Measurements from ENCODE around the gene LYPD5.

LYPD5 gene

DNA sequence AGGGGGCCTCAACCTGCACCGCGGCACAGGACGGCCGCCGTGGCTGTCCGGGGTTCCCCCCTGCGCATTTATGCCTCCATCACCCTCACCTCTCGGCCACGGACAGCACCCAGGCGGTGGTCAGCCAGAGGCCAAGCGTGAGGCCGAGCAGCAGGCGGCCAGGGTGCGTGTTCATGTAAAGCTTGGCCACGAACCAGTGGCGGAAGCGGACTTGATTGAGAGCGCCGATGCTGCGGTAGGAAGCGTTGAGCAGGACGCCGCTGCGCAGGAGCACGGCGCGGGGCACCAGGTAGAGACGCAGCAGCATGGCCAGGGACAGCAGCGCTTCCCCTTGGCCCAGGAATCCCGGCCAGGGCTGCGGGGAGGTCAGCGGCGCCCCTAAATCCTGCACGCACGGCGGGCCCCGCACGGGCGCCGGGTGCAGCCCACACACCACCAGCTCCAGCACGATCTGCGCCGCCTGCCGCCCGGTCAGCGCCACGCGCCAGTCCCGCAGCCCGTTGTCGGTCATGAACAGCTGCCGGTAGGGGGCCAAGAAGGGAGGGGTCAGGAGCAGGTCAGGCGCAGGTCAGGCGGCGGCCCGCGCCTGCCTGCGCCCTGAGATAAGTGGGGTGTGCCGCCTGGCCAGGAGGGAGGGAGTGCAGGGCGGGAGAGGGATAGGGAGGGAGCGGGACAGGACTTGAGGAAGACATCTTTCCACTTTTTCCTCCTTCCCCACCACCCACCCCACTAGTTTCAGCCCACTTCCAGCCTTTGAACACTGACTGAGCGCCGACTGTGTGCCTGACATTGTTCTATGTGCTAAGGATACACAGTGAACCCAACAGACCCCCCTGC is 27.9 kb downstream of the LYPD5 start:
- DNase-seq = peak in 1 of 2 donors; percentile 72
- peaks cover 0 to 25% (median 0%) of the 10 kb centered on the region in 3 donors for H3K36me3 ChIP-seq
- TF ChIP-seq, protein P1, sequence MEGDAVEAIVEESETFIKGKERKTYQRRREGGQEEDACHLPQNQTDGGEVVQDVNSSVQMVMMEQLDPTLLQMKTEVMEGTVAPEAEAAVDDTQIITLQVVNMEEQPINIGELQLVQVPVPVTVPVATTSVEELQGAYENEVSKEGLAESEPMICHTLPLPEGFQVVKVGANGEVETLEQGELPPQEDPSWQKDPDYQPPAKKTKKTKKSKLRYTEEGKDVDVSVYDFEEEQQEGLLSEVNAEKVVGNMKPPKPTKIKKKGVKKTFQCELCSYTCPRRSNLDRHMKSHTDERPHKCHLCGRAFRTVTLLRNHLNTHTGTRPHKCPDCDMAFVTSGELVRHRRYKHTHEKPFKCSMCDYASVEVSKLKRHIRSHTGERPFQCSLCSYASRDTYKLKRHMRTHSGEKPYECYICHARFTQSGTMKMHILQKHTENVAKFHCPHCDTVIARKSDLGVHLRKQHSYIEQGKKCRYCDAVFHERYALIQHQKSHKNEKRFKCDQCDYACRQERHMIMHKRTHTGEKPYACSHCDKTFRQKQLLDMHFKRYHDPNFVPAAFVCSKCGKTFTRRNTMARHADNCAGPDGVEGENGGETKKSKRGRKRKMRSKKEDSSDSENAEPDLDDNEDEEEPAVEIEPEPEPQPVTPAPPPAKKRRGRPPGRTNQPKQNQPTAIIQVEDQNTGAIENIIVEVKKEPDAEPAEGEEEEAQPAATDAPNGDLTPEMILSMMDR (IDR thresholded peaks at IDR 0.05) = peak; percentile 42 to 52
- intact Hi-C loops (cut with DNase I; ENCODE audit: low total_unique reads) = no loop called here
- H3K27me3 ChIP-seq = peaks cover 0 to 31% of the 10 kb centered on the region in 2 donors
- H3K9me3 ChIP-seq = no peaks in the 10 kb centered on the region
- H3K4me3 ChIP-seq = peak overlapping the region in 1 of 2 donors; percentile 3
- no peak overlapping the region for H3K27ac ChIP-seq
- peaks cover 5 to 22% (median 15%) of the 10 kb centered on the region in 4 donors for H3K4me1 ChIP-seq

DNA sequence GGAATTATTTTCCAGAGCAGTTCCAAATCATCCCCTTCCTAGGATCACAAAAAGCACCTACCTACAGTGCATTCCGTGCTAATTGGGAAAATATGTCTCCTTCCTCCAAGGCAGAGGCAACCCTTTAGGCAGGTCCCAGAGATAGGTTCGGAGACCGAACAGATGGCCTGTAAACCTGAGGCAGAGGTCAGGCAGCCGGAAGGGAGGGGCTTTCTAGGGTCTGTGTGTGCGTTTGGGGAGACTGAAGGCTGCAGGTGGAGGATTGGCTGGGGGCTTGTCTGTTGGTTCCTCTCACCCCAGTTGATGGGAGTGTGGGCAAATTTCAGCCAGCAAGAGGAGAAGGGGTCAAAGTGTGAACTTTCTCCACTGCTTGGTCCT is 28.5 kb downstream of the LYPD5 start:
- Histone ChIP-seq H3K36me3 (peaks cover 0 to 26% (median 0%) of the 10 kb centered on the region in 3 donors), H3K27ac (no peak overlapping the region), H3K9me3 (no peaks in the 10 kb centered on the region), H3K4me3 (no peak overlapping the region), H3K4me1 (peaks cover 5 to 22% (median 15%) of the 10 kb centered on the region in 4 donors), H3K27me3 (peaks cover 0 to 25% of the 10 kb centered on the region in 2 donors)
- intact Hi-C loops (cut with DNase I; ENCODE audit: low total_unique reads) = no loop called here
- TF ChIP-seq, protein P1 (IDR thresholded peaks at IDR 0.05) = no peak
- DNase-seq = no peak

DNA sequence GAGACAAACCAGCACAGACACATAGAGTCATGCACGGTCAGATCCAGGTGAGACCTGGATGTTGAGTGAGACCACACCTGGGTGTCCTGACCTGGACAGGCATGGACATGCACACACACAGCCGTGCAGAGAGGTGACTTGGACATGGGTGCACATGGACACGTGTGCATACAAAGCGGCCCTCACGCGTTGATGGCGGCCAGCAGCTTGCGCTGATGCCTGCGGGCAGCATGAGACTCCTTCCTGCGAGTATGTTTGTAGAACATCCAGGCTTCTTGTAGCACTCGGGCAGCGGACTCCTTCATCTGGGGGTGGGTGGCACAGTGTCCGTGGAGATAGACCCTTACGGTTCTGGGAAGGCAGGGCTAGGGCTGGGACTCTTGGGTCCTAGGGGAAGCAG is 33.0 kb downstream of the LYPD5 start:
- H3K9me3 ChIP-seq = no peaks in the 10 kb centered on the region
- no peak overlapping the region for H3K4me3 ChIP-seq
- TF ChIP-seq, protein P1 (IDR thresholded peaks at IDR 0.05) = no peak
- H3K36me3 ChIP-seq = peaks cover 0 to 26% (median 0%) of the 10 kb centered on the region in 3 donors
- peaks cover 2 to 21% (median 7%) of the 10 kb centered on the region in 4 donors for H3K4me1 ChIP-seq
- DNase-seq = no peak
- H3K27me3 ChIP-seq = peaks cover 0 to 6% of the 10 kb centered on the region in 2 donors
- H3K27ac ChIP-seq = no peak overlapping the region
- intact Hi-C loops (cut with DNase I; ENCODE audit: low total_unique reads) = loop anchor here (10.0 kb wide), 1 partner anchor 94 kb away; the partner anchor contains the start of gene PLAUR

DNA sequence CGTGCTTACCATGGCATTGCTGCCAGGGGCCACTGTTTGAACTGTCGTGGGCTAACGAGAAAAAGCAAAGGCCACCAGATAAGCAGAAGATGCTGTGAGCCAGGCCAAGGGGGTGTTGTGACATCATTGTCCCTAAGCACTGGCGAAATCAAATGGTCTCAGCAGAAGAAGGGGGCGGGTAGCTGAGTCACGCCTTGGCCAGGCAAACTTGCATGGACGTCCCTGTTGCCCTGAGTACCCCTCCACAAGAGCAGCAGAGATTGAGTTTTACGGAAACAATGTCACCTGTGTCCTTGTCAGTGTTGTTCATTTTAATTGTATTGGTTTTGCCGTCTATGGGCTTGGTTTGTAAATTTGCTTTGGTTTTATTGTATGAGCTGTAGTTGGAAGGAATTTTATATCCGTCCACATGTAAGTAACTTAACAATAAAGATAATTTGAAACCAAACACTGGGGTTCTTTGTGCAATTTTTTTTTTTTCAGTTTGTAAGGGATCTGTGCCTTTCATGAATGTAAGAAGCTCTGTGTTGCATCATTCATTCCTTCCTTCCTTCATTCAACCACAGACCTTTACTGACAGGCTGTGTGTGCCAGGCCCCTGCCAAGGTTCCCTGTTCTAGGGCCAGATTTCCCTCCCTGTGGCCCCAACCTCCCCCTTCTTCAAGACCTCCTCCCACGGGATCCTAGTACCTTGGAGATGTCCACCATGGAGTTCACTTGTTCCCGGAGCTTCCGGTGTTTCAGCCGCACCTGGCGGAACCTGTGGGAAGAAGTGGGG is 33.8 kb downstream of the LYPD5 start:
- Histone ChIP-seq H3K4me1 (peaks cover 0 to 16% (median 11%) of the 10 kb centered on the region in 4 donors), H3K36me3 (peaks cover 0 to 26% (median 0%) of the 10 kb centered on the region in 3 donors), H3K27ac (no peak overlapping the region), H3K9me3 (no peaks in the 10 kb centered on the region), H3K4me3 (no peak overlapping the region), H3K27me3 (no peaks in the 10 kb centered on the region)
- TF ChIP-seq, protein P1 (IDR thresholded peaks at IDR 0.05) = no peak
- peak in 1 of 2 donors; percentile 69 for DNase-seq
- intact Hi-C loops (cut with DNase I; ENCODE audit: low total_unique reads) = loop anchor here (10.0 kb wide), 1 partner anchor 94 kb away; the partner anchor contains the start of gene PLAUR

DNA sequence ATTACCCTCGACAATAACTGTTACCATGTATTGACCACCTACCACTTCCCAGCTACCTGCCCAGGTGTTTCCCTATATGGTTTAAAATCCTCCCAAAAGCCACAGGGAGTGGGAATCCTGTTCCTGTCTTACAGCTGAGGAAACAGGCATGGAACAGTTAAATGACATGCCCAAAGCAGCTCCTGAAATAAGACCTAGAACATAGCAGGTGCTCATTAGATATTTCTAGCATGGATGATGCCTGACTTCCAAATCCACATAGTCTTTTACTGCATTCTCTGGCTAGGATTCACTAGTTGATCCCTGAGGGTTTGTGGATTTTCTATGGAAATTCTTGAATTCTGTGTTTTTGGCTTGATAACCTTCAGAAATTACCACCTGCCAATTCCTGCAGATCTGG is 34.4 kb downstream of the LYPD5 start:
- H3K27me3 ChIP-seq = no peaks in the 10 kb centered on the region
- H3K36me3 ChIP-seq = peaks cover 0 to 23% (median 0%) of the 10 kb centered on the region in 3 donors
- peaks cover 0 to 16% (median 11%) of the 10 kb centered on the region in 4 donors for H3K4me1 ChIP-seq
- intact Hi-C loops (cut with DNase I; ENCODE audit: low total_unique reads) = loop anchor here (10.0 kb wide), 1 partner anchor 93 kb away; the partner anchor contains the start of gene PLAUR
- no peak overlapping the region for H3K27ac ChIP-seq
- DNase-seq = no peak
- H3K9me3 ChIP-seq = no peaks in the 10 kb centered on the region
- TF ChIP-seq, protein P1 (IDR thresholded peaks at IDR 0.05) = no peak
- H3K4me3 ChIP-seq = no peak overlapping the region

Measured in tibial artery (tissue), 4 donors.